HG03196 (cell line): ENCODE measurements around the gene ZBTB4.

Experiments used
- ATAC-seq: cut with Tn5 transposase; IDR thresholded peaks from one replicate; pipeline ENCODE4 v1.9.1; 2021; ENCODE audit not compliant: unreplicated experiment

ZBTB4 gene

GRCh38 chr17:7423679-7424078 lies 55.8 kb downstream of the ZBTB4 start:
- no peak for ATAC-seq

DNA sequence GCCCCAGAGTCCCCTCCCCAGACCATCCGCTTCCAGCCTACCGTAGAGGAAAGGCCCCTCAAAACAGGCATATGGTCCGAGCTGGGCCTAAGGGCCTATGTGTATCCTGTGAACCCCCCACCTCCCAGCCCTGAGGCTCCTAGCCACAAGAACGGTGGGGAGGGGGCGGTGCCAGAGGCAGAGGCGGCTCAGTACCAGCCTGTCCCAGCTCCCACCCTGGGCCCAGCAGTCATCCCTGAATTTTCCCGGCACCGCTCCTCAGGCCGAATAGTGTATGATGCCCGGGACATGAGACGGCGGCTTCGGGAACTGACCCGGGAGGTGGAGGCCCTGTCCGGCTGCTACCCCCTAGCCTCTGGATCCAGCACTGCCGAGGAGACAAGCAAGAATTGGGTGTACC lies 58.2 kb downstream of the ZBTB4 start:
- no peak for ATAC-seq

GRCh38 chr17:7419819-7420610 lies 59.4 kb downstream of the ZBTB4 start, which contains the start of gene SPEM1:
Gene SPEM1, plus strand, starts transcription at chr17:7420324. Its CDS starts 61 bp downstream, at chr17:7420385.
- no peak for ATAC-seq

GRCh38 chr17:7418472-7419152 lies 60.8 kb downstream of the ZBTB4 start:
- ATAC-seq = no peak

- no peak for ATAC-seq
These were observed 62.3 kb downstream of the ZBTB4 start for GRCh38 chr17:7417056-7417655.

DNA sequence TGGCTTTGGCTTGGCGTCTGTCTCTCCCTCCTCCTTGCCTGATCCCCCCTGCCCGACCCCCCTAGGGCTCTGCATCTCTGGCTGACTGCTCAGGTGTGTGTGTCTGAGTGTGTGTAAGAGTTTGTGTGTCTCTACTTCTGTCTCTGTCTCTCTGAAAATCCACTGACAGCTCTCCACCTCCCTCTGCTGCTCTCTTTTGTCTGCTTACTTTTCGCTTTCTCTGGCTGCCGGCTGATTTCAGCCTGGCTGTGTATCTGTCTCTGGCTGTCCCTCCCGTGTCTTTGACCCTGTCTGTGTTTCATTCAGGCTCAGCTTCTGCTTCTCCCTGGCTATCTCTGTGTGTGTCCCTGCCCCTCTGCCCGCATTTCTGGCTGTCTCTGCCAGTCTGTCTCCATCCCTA lies 63.1 kb downstream of the ZBTB4 start:
- ATAC-seq = no peak

DNA sequence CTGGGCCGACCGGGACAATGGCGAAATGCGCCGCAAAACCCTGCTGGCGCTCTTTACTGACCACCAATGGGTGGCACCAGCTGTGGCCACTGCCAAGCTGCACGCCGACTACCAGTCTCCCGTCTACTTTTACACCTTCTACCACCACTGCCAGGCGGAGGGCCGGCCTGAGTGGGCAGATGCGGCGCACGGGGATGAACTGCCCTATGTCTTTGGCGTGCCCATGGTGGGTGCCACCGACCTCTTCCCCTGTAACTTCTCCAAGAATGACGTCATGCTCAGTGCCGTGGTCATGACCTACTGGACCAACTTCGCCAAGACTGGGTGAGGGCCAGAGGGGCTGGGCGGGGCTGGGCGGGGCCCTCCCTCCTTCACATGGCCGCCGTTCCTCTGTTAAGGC lies 63.6 kb downstream of the ZBTB4 start:
- ATAC-seq = no peak

- ATAC-seq = no peak
These were observed 64.6 kb downstream of the ZBTB4 start for GRCh38 chr17:7414837-7415236.

GRCh38 chr17:7413346-7413985 lies 66.0 kb downstream of the ZBTB4 start:
- no peak for ATAC-seq

- no peak for ATAC-seq
These were observed 68.0 kb downstream of the ZBTB4 start for GRCh38 chr17:7411427-7411750.

DNA sequence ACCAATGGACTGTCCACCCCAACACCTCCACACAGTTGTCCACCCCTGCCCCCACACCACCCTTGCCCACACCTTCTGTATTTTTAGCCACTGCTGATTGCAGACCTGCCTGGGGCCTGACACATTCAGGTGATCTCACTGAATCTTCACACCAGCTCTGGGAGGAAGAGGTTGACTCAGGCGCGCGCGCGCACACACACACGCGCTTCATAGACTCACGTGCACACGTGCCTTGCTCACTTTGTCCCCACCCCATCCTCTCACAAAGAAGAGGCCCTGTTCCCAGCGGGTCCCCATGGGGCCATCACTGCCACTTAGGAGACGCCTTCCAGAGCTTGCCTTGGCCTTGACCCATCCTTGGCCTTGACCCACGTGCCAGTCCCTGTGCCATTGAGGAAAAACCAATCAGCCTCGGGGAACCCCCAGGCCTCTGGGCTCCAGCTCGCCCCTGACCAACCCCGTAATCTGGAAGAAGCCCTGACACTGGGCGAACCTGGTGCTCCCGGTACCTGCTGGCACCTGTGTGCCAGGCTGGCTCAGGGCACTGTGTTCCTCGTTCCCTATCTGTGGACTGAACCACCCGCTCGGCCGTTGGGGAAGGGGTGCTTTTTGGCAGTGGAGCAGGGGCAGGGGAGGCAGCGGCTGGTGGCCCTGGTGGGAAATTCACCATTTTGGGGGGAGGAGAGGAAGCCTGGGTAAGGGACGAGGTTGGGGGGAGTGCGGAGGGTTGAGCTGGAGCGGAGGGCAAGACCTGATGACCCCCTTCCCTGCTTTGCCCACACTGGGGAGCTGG lies 68.6 kb downstream of the ZBTB4 start:
- no peak for ATAC-seq

- ATAC-seq = no peak
These were observed 69.7 kb downstream of the ZBTB4 start for GRCh38 chr17:7409716-7410115.
